ENCODE measurements around the gene LRP6.
"Not testable (repeated sequence)": the region's sequence is repeated elsewhere in the genome, so short reads cannot be mapped to it uniquely, and the experiment has no call there.

Gene LRP6

GRCh38 chr12:12265035-12265434 lies 1.8 kb downstream of the LRP6 start:
- no peak for DNase-seq

- no peak for DNase-seq
Measured at GRCh38 chr12:12263909-12264308, 2.9 kb downstream of the LRP6 start.

GRCh38 chr12:12256291-12256757 lies 10.5 kb downstream of the LRP6 start:
- not testable (repeated sequence) for DNase-seq

- no peak for DNase-seq
Measured at GRCh38 chr12:12254553-12254952, 12.3 kb downstream of the LRP6 start.

- DNase-seq: no peak
Measured at GRCh38 chr12:12249216-12250050, 17.4 kb downstream of the LRP6 start.

- no peak for DNase-seq
Measured at GRCh38 chr12:12247584-12247983, 19.3 kb downstream of the LRP6 start.

GRCh38 chr12:12244341-12244740 lies 22.5 kb downstream of the LRP6 start:
- DNase-seq: no peak

GRCh38 chr12:12240662-12241340 lies 26.0 kb downstream of the LRP6 start:
- no peak for DNase-seq

- no peak for DNase-seq
Measured at GRCh38 chr12:12239127-12239526, 27.7 kb downstream of the LRP6 start.

- DNase-seq: no peak
Measured at GRCh38 chr12:12238605-12239004, 28.2 kb downstream of the LRP6 start.

- DNase-seq: no peak
Measured at GRCh38 chr12:12236896-12237295, 29.9 kb downstream of the LRP6 start.

- no peak for DNase-seq
Measured at GRCh38 chr12:12230275-12230674, 36.6 kb downstream of the LRP6 start.

- no peak for DNase-seq
Measured at GRCh38 chr12:12229556-12230092, 37.2 kb downstream of the LRP6 start.

- no peak for DNase-seq
Measured at GRCh38 chr12:12228402-12228801, 38.4 kb downstream of the LRP6 start.

GRCh38 chr12:12226187-12226586 lies 40.7 kb downstream of the LRP6 start:
- DNase-seq: no peak

- no peak for DNase-seq
Measured at GRCh38 chr12:12224240-12224940, 42.5 kb downstream of the LRP6 start.

- no peak for DNase-seq
Measured at GRCh38 chr12:12221560-12221959, 45.3 kb downstream of the LRP6 start.

GRCh38 chr12:12219664-12220063 lies 47.2 kb downstream of the LRP6 start:
- no peak for DNase-seq

GRCh38 chr12:12217018-12217359 lies 49.9 kb downstream of the LRP6 start:
- no peak for DNase-seq

GRCh38 chr12:12216349-12217017 lies 50.4 kb downstream of the LRP6 start:
- no peak for DNase-seq

- no peak for DNase-seq
Measured at GRCh38 chr12:12214635-12215131, 52.2 kb downstream of the LRP6 start.

- no peak for DNase-seq
Measured at GRCh38 chr12:12214201-12214600, 52.6 kb downstream of the LRP6 start.

- DNase-seq: no peak
Measured at GRCh38 chr12:12212769-12213168, 54.1 kb downstream of the LRP6 start.

Data from activated T-cell treated with anti-CD3 and anti-CD28 coated beads for 4 hours (primary cell).